ENCODE results near the gene KRTAP4-6. TPM values are rescaled to one million over a fixed set of nuclear protein-coding genes. Genes with fewer than 3 reads are reported as not detected.
"Not testable (repeated sequence)": the region's sequence is repeated elsewhere in the genome, so short reads cannot be mapped to it uniquely, and the experiment has no call there.

KRTAP4-6 gene
- total RNA-seq, 1 donor from 2014 or later = not detected

DNA sequence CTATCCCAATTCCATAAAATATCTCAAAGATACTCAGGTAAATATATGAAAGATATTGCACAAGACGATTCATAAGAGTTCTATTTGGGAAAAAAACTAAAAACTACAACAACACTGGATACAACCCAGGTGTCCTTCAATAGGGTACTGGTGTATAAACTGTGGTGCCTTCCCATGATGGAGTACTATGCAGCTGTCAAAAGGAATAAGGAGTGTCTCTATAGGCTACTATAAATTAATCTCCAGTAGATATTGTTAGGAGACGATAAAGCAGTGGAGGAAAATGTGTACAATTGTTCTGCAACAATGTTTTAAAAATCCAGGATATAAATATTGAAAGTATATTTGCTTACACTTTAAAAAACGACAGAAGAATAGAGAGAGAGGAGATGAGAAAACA lies 13.9 kb downstream of the KRTAP4-6 start:
- Histone ChIP-seq H3K9me3 (peaks cover 0 to 7% of the 10 kb centered on the region in 2 donors), H3K4me1 (no peaks in the 10 kb centered on the region), H3K27ac (no peak overlapping the region), H3K4me3 (no peak overlapping the region), H3K27me3 (no peaks in the 10 kb centered on the region), H3K36me3 (no peaks in the 10 kb centered on the region)
- intact Hi-C loops (cut with DNase I) = no loop called here
- TF ChIP-seq, protein P1, sequence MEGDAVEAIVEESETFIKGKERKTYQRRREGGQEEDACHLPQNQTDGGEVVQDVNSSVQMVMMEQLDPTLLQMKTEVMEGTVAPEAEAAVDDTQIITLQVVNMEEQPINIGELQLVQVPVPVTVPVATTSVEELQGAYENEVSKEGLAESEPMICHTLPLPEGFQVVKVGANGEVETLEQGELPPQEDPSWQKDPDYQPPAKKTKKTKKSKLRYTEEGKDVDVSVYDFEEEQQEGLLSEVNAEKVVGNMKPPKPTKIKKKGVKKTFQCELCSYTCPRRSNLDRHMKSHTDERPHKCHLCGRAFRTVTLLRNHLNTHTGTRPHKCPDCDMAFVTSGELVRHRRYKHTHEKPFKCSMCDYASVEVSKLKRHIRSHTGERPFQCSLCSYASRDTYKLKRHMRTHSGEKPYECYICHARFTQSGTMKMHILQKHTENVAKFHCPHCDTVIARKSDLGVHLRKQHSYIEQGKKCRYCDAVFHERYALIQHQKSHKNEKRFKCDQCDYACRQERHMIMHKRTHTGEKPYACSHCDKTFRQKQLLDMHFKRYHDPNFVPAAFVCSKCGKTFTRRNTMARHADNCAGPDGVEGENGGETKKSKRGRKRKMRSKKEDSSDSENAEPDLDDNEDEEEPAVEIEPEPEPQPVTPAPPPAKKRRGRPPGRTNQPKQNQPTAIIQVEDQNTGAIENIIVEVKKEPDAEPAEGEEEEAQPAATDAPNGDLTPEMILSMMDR (IDR thresholded peaks at IDR 0.05) = no peak
- no peak for DNase-seq (ENCODE audit: low spot score in 2 of 2)

DNA sequence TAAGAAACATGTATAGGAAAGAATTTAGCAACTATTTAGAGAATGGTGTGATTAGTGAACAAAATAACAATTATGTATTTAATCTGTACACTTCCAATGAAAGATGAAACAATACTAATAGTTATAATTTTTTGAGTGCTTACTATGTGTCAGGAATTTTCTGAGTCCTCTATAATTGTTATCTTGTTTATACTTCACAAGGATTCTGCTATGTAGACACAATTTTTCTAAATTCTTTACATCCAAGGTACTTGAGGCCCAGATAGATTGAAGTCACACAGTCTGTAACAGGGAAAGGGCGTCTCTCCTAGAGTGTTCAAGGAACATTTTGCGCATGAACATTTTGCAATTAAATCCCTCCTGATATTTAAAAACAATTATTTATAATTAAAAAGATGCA lies 15.3 kb downstream of the KRTAP4-6 start:
- TF ChIP-seq, protein P1 (IDR thresholded peaks at IDR 0.05) = no peak
- H3K27ac ChIP-seq = no peak overlapping the region
- no peaks in the 10 kb centered on the region for H3K36me3 ChIP-seq
- intact Hi-C loops (cut with DNase I) = no loop called here
- no peaks in the 10 kb centered on the region for H3K4me1 ChIP-seq
- H3K27me3 ChIP-seq = no peaks in the 10 kb centered on the region
- no peak for DNase-seq (ENCODE audit: low spot score in 2 of 2)
- H3K9me3 ChIP-seq = peaks cover 0 to 7% of the 10 kb centered on the region in 2 donors
- no peak overlapping the region for H3K4me3 ChIP-seq

GRCh38 chr17:41123991-41124371 lies 16.4 kb downstream of the KRTAP4-6 start, which contains the start of gene KRTAP4-12:
TSS of gene KRTAP4-12 (minus strand) at chr17:41124182. CDS start at chr17:41124122, 60 bp downstream.
- H3K9me3 ChIP-seq; H3K4me1 ChIP-seq; H3K36me3 ChIP-seq; H3K4me3 ChIP-seq; H3K27me3 ChIP-seq; H3K27ac ChIP-seq; intact Hi-C loops (cut with DNase I); DNase-seq (ENCODE audit: low spot score in 2 of 2): not testable (repeated sequence)

DNA sequence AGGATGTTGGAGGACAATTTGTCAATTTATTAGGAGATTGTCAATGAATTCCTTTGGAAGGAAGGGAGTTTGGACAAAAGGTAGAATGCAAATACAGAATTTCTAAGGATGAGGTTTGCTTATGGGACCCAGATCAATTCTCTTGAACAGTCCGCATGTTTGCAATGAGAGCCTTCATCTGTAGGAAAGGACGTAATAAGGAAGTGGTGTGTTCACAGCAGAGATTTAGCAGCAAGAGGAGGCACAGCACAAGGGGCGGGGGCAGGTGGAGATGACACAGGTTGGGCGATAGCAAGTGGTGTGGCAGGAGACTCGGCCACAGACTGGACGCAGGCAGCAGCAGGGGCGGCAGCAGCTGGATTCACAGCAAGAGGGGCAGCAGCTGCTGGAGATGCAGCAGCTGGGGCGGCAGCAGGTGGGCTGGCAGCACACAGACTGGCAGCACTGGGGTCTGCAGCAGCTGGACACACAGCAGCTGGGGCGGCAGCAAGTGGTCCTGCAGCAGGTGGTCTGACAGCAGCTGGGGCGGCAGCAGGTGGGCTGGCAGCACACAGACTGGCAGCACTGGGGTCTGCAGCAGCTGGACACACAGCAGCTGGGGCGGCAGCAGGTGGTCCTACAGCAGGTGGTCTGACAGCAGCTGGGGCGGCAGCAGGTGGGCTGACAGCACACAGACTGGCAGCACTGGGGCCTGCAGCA lies 16.9 kb downstream of the KRTAP4-6 start:
- H3K4me3 ChIP-seq; H3K9me3 ChIP-seq; H3K4me1 ChIP-seq; H3K36me3 ChIP-seq; H3K27me3 ChIP-seq; DNase-seq (ENCODE audit: low spot score in 2 of 2); H3K27ac ChIP-seq; intact Hi-C loops (cut with DNase I): not testable (repeated sequence)

GRCh38 chr17:41121742-41122141 lies 18.6 kb downstream of the KRTAP4-6 start:
- no peaks in the 10 kb centered on the region for H3K27me3 ChIP-seq
- no peak overlapping the region for H3K27ac ChIP-seq
- TF ChIP-seq, protein P1 (IDR thresholded peaks at IDR 0.05) = no peak
- intact Hi-C loops (cut with DNase I) = no loop called here
- no peak overlapping the region for H3K4me3 ChIP-seq
- no peaks in the 10 kb centered on the region for H3K4me1 ChIP-seq
- H3K9me3 ChIP-seq = no peaks in the 10 kb centered on the region
- H3K36me3 ChIP-seq = no peaks in the 10 kb centered on the region
- DNase-seq (ENCODE audit: low spot score in 2 of 2) = no peak

DNA sequence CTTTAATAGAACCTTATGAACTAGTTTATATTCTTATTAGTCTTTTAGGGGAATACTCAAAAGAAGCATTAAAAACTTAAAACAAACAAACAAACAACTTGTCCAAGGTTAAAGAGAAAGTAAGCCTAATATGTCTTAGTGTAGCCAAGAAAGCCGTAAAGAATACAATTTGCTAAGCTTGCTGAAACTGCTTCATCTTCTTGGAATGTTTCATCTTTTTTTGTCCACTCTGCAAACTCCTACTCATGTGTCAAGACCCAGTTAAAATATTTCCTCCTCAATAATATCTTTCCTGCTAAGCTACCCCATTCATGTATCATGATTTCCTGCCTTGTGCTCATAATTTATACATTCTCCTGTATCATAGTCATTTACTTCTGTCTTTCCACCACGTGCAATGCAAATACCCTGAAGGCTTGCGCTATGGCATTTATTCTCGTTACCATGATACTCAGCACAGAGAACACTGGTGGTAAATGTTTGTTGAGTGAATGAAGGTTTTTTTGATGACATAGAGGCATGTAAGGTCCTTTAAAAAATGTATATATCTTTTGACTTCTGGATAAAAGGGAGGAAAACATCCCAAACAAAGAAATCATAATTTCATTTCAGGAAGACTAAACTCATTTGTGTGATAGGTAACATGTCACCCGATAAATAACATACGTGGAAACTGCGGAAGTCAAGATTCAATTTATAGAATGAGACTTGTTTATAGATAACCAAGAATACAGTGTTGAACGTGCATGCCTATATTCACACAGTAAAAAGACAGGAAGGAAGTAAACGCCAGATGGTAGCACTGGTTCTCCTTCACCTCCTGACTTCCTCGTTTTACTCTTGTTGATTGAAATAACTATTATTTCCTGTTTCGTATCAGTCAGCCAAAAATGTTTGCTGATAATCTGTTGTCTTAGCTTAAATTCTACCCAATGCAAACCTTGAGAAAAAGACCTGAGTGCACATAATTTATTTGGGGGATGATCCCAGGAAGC lies 20.4 kb downstream of the KRTAP4-6 start:
- H3K27me3 ChIP-seq; H3K4me3 ChIP-seq; H3K27ac ChIP-seq; intact Hi-C loops (cut with DNase I); H3K9me3 ChIP-seq; H3K4me1 ChIP-seq; H3K36me3 ChIP-seq; DNase-seq (ENCODE audit: low spot score in 2 of 2): not testable (repeated sequence)

DNA sequence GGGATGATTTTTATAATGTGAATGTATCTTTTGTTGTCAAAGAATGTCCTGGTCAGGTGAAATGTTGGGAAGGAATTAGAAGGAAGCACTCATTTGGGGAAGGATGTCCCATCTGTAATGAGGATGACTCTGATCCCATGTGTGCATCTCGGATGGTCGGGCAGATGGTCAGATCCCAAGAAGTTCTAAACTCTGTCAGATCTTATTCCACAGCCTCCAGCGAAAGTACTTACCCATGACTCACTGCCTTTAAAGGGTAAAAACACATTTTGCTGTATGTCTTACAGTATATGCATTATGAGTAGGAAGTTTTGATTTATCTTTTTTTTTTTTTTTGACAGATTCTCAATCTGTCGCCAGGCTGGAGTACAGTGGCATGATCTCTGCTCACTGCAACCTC lies 21.6 kb downstream of the KRTAP4-6 start:
- Histone ChIP-seq H3K27me3 (no peaks in the 10 kb centered on the region), H3K36me3 (no peaks in the 10 kb centered on the region), H3K4me3 (no peak overlapping the region), H3K9me3 (no peaks in the 10 kb centered on the region), H3K27ac (no peak overlapping the region), H3K4me1 (no peaks in the 10 kb centered on the region)
- TF ChIP-seq, protein P1 (IDR thresholded peaks at IDR 0.05) = no peak
- no peak for DNase-seq (ENCODE audit: low spot score in 2 of 2)
- intact Hi-C loops (cut with DNase I) = no loop called here

- H3K9me3 ChIP-seq; H3K36me3 ChIP-seq; H3K27ac ChIP-seq; H3K27me3 ChIP-seq; H3K4me3 ChIP-seq; H3K4me1 ChIP-seq; DNase-seq (ENCODE audit: low spot score in 2 of 2); intact Hi-C loops (cut with DNase I): not testable (repeated sequence)
These were observed 22.4 kb downstream of the KRTAP4-6 start, which contains the start of gene KRTAP4-11 for GRCh38 chr17:41117846-41118386. TSS of gene KRTAP4-11 (minus strand) at chr17:41118373. CDS start at chr17:41118315, 58 bp downstream.

Data from ascending aorta (tissue), 2 donors.